Parathyroid adenoma (tissue), 2 donors: ENCODE data around the gene MANBA.

Experiments used
- H2AFZ ChIP-seq: fragments of 300-600 bp; sonication (generic); one replicate; pipeline ENCODE4 v1.7.0; 2017; ENCODE audit warnings: antibody characterized with exemption, mild to moderate bottlenecking
- H3K27ac ChIP-seq: fragments of 300-600 bp; sonication (generic); one replicate; pipeline ENCODE4 v1.7.0; 2017
- H3K27me3 ChIP-seq: fragments of 300-600 bp; sonication (generic); one replicate; pipeline ENCODE4 v1.7.0; 2017; ENCODE audit warnings: low read length; ENCODE audit not compliant: control insufficient read depth, insufficient read depth
- H3K36me3 ChIP-seq: fragments of 300-600 bp; sonication (generic); one replicate; pipeline ENCODE4 v1.7.0; 2017; ENCODE audit warnings: low read length; ENCODE audit not compliant: control insufficient read depth, insufficient read depth
- H3K4me1 ChIP-seq: fragments of 300-600 bp; sonication (generic); one replicate; pipeline ENCODE4 v1.7.0; 2017; ENCODE audit warnings: control low read depth
- H3K4me2 ChIP-seq: fragments of 300-600 bp; sonication (generic); one replicate; pipeline ENCODE4 v1.7.0; 2017; ENCODE audit warnings: low read length
- H3K4me3 ChIP-seq: fragments of 300-600 bp; sonication (generic); one replicate; pipeline ENCODE4 v1.7.0; 2017; ENCODE audit warnings: low read depth, low read length
- H3K79me2 ChIP-seq: fragments of 300-600 bp; sonication (generic); one replicate; pipeline ENCODE4 v1.7.0; 2017; ENCODE audit warnings: control low read depth
- H3K9ac ChIP-seq: fragments of 300-600 bp; sonication (generic); one replicate; pipeline ENCODE4 v1.7.0; 2017; ENCODE audit warnings: mild to moderate bottlenecking
- H3K9me3 ChIP-seq: fragments of 300-600 bp; sonication (generic); one replicate; pipeline ENCODE4 v1.7.0; 2017; ENCODE audit warnings: low read length; ENCODE audit not compliant: control insufficient read depth
- TF ChIP-seq, protein P1 (sequence below): fragments of 300-600 bp; sonication (generic); IDR thresholded peaks from one replicate; pipeline ENCODE4 v1.7.0; 2017; ENCODE audit warnings: antibody characterized with exemption, mild to moderate bottlenecking
- donor health status: primary hyperparathyroidism.

The MANBA gene

DNA sequence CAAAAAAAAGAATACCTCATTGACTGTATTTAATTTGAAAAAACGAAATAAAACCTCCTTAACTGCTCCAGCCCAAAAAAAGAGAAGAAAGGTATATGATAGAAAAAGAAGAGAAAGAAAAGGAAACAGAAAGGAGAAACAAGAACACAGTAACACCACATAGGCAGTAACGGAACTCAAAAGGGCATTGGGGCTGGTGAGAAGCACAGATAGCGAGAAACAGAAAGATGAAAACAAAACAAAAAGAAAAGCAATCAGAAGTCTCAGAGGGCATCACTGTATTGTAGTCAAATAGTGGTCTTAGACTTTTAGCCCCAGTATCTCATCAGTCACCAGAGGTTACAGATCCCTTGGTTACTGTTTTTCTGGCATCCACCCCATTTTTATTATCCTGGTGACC lies 171.0 kb downstream of the MANBA start:
- H3K4me1 ChIP-seq, result no peaks in the 10 kb centered on the region
- no peak overlapping the region for H3K4me2 ChIP-seq
- no peak overlapping the region for H3K27ac ChIP-seq
- H2AFZ ChIP-seq, result no peak overlapping the region
- no peaks in the 10 kb centered on the region for H3K9me3 ChIP-seq
- no peak overlapping the region for H3K9ac ChIP-seq
- TF ChIP-seq, protein P1, sequence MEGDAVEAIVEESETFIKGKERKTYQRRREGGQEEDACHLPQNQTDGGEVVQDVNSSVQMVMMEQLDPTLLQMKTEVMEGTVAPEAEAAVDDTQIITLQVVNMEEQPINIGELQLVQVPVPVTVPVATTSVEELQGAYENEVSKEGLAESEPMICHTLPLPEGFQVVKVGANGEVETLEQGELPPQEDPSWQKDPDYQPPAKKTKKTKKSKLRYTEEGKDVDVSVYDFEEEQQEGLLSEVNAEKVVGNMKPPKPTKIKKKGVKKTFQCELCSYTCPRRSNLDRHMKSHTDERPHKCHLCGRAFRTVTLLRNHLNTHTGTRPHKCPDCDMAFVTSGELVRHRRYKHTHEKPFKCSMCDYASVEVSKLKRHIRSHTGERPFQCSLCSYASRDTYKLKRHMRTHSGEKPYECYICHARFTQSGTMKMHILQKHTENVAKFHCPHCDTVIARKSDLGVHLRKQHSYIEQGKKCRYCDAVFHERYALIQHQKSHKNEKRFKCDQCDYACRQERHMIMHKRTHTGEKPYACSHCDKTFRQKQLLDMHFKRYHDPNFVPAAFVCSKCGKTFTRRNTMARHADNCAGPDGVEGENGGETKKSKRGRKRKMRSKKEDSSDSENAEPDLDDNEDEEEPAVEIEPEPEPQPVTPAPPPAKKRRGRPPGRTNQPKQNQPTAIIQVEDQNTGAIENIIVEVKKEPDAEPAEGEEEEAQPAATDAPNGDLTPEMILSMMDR, result no peak
- no peaks in the 10 kb centered on the region for H3K36me3 ChIP-seq
- H3K4me3 ChIP-seq, result no peak overlapping the region
- no peaks in the 10 kb centered on the region for H3K27me3 ChIP-seq
- no peaks in the 10 kb centered on the region for H3K79me2 ChIP-seq

DNA sequence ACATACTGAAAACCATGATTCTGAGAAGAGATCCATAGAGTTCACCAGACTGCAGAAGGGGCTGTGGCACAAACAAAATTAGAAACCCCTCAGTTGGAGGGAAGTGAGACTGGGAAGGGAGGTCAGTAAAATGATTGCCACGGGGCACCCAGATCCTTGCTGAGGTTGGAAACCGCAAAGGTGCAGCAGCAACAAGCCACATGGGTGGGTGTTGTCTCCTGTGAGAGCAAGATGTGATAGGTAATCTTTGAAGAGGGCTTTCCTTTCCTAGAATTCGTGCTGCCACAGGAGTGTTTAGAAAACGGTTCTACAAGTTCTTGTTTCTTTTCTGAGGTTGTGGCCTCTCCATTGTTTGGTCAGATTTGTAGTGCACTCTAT lies 174.1 kb downstream of the MANBA start:
- Histone ChIP-seq H3K27ac (no peak overlapping the region), H3K36me3 (no peaks in the 10 kb centered on the region), H2AFZ (no peak overlapping the region), H3K4me2 (no peak overlapping the region), H3K9me3 (no peaks in the 10 kb centered on the region), H3K4me1 (no peaks in the 10 kb centered on the region), H3K9ac (no peak overlapping the region), H3K79me2 (no peaks in the 10 kb centered on the region), H3K27me3 (no peaks in the 10 kb centered on the region), H3K4me3 (no peak overlapping the region)
- TF ChIP-seq, protein P1, result no peak

DNA sequence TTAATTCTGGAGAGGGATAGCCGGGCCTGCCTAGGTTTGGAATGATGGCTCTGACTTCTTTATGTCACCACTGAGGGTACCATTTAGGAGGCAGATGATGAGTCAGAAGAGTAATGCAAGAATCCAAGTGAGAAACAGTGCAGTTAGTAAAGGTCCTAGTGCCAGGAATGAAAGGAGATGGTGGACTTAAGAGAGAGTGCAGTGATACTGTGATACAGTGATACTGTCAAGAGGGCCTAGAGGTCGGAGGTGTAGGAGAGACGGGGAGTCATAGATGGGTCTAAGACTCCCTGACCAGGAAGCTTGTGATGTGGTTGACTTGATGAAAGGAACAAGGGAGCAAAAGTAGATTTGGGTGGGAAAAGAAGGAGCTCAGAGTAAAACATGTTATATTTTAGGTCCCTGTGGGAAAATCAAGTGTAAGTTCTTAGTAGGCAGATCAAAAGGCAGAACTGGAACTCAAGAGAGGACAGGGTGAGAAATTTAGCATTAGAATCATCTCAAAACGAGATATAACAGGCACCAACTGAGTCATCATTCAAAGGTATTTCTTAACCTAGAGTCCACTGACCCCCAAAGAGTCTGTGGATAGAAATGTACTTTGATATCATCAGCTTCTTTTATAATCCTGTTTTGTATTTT lies 174.6 kb downstream of the MANBA start:
- Histone ChIP-seq H3K27me3 (no peaks in the 10 kb centered on the region), H3K4me3 (no peak overlapping the region), H3K79me2 (no peaks in the 10 kb centered on the region), H3K9ac (no peak overlapping the region), H3K9me3 (no peaks in the 10 kb centered on the region), H3K27ac (no peak overlapping the region), H3K4me1 (no peaks in the 10 kb centered on the region), H3K36me3 (no peaks in the 10 kb centered on the region), H3K4me2 (no peak overlapping the region), H2AFZ (no peak overlapping the region)
- TF ChIP-seq, protein P1, result no peak

DNA sequence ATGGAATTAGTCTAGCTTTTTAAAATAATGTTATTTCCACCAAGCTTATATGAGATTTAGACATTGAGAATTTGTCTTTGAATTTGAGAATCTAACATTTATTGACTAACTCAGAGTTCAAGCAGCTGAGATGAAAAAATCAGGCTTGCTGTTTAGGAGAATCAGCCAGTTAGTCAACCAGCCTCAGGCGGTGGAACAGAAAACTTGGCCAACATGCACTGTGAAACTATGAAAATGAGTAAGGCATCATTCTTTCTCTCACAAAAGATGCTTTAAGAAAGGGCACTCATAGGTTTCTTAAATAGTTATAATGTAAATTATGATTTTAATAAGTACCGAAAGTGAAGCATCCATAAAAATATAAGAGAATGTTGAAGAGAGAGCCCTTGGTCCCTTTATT lies 175.4 kb downstream of the MANBA start:
- H2AFZ ChIP-seq, result no peak overlapping the region
- no peaks in the 10 kb centered on the region for H3K27me3 ChIP-seq
- no peak overlapping the region for H3K9ac ChIP-seq
- H3K9me3 ChIP-seq, result no peaks in the 10 kb centered on the region
- H3K4me3 ChIP-seq, result no peak overlapping the region
- H3K27ac ChIP-seq, result no peak overlapping the region
- H3K4me2 ChIP-seq, result no peak overlapping the region
- H3K4me1 ChIP-seq, result no peaks in the 10 kb centered on the region
- no peaks in the 10 kb centered on the region for H3K36me3 ChIP-seq
- H3K79me2 ChIP-seq, result no peaks in the 10 kb centered on the region
- TF ChIP-seq, protein P1, result no peak

DNA sequence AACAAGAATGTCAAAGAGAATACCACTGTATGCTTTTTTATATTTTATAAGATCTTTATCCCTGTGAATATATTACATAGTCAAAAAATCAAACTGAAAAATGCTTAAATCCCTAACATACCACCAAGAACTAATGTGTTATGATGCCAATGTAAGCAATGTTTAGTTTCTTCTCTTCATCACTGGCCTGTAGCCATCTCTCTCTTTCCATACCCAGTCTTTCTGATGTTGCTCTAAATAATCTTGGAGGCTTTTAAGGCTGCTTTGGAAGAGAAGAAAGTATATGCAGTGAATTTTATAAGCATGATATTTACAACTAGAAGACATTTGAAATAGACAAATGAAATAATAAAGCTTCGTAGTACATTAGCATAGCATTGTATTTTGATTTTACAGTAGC lies 176.7 kb downstream of the MANBA start:
- no peaks in the 10 kb centered on the region for H3K36me3 ChIP-seq
- H3K4me1 ChIP-seq, result no peaks in the 10 kb centered on the region
- H3K27ac ChIP-seq, result no peak overlapping the region
- no peak overlapping the region for H3K4me2 ChIP-seq
- TF ChIP-seq, protein P1, result no peak
- H2AFZ ChIP-seq, result no peak overlapping the region
- no peaks in the 10 kb centered on the region for H3K79me2 ChIP-seq
- H3K27me3 ChIP-seq, result no peaks in the 10 kb centered on the region
- H3K9ac ChIP-seq, result no peak overlapping the region
- H3K9me3 ChIP-seq, result no peaks in the 10 kb centered on the region
- H3K4me3 ChIP-seq, result no peak overlapping the region
